Tibial nerve (tissue), 4 donors: ENCODE results near the gene NDUFS7.

ENCODE experiments used
- EP300 ChIP-seq, 2 donors: sonication (generic); formaldehyde crosslinking; IDR thresholded peaks; one replicate each; pipeline ENCODE4 v1.6.1; 2017; ENCODE audit warnings: antibody characterized with exemption in 2 of 2, mild to moderate bottlenecking in 1 of 2
- TF ChIP-seq, protein P1 (sequence below), 5 experiments: fragments of 200-600 bp in 3 of 5; fragments of 450-650 bp in 2 of 5; sonication (generic) in 3 of 5; IDR thresholded peaks; one replicate each; pipeline ENCODE4 v1.5.1; 2016 to 2019; ENCODE audit warnings: antibody characterized with exemption in 5 of 5, mild to moderate bottlenecking in 3 of 5, moderate library complexity in 2 of 5

DNA sequence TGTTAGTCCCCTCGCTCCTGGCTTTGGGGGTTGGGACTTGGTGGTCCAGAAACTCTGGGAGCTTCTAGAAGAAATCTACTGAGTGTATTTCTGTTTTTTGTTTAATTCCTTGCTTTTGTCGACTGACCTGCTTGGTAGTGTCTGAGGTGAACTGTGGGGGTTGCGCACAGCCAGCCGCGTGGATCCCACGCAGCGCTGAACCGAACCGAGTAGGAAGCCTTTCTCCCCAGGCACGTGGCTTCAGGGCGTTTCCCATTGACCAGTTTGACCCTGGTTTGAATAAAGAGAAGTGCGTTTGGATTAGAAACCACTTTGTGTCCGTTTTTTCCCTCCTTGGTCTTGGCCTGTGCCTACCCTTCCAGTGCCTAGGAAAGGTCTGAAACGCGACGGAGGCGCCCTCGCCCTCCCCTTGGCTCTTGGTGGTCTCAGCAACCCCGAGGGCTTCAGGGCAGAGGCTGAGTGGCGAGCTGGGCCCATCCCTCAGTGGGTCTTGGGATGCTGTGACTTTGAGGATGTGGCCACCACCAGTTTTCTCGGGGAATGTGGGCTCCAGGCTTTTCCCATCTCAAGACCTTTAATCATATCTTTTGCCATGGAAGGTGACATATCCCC, 51.8 kb downstream of the NDUFS7 start:
- TF ChIP-seq EP300 (IDR thresholded peaks at IDR 0.05) = no peak
- TF ChIP-seq, protein P1, sequence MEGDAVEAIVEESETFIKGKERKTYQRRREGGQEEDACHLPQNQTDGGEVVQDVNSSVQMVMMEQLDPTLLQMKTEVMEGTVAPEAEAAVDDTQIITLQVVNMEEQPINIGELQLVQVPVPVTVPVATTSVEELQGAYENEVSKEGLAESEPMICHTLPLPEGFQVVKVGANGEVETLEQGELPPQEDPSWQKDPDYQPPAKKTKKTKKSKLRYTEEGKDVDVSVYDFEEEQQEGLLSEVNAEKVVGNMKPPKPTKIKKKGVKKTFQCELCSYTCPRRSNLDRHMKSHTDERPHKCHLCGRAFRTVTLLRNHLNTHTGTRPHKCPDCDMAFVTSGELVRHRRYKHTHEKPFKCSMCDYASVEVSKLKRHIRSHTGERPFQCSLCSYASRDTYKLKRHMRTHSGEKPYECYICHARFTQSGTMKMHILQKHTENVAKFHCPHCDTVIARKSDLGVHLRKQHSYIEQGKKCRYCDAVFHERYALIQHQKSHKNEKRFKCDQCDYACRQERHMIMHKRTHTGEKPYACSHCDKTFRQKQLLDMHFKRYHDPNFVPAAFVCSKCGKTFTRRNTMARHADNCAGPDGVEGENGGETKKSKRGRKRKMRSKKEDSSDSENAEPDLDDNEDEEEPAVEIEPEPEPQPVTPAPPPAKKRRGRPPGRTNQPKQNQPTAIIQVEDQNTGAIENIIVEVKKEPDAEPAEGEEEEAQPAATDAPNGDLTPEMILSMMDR (IDR thresholded peaks at IDR 0.05) = no peak
